IMR-90 (cell line): ENCODE results near the gene ABCC5. TPM values are rescaled to one million over a fixed set of nuclear protein-coding genes. Genes with fewer than 3 reads are reported as not detected.

ENCODE experiments used
- CEBPB ChIP-seq: IDR thresholded peaks from 2 replicates; pipeline ENCODE4 v1.6.1; 2012; ENCODE audit warnings: low read depth, low read length, improper control_type of control experiment
- CTCF ChIP-seq: conservative IDR thresholded peaks from 2 replicates; pipeline ENCODE4 v1.5.1; 2012; ENCODE audit warnings: mild to moderate bottlenecking, low read depth, low read length, improper control_type of control experiment
- MXI1 ChIP-seq: IDR thresholded peaks from 2 replicates; pipeline ENCODE4 v1.6.1; 2012; ENCODE audit warnings: low read depth, mild to moderate bottlenecking, low read length, moderate library complexity, borderline replicate concordance
- RFX5 ChIP-seq: IDR thresholded peaks from 2 replicates; pipeline ENCODE4 v1.8.0; 2012; ENCODE audit warnings: low read depth, mild to moderate bottlenecking, low read length, moderate library complexity
- SMC3 ChIP-seq: fragments of 150-350 bp; IDR thresholded peaks from 2 replicates; pipeline ENCODE4 v1.6.1; 2016; ENCODE audit warnings: low read depth, mild to moderate bottlenecking, antibody characterized with exemption, low read length, moderate library complexity
- polyA plus RNA-seq, 3 experiments: library from polyadenylated mRNA; depleted of rRNA; stranded (reverse); fragments of >200 nt; gene quantifications; 2 replicates each; pipeline ENCODE4 v1.2.3, GENCODE V29; 2012; ENCODE audit warnings: low replicate concordance in 1 of 3
- total RNA-seq: library from RNA; depleted of rRNA; stranded (reverse); fragments of >200 nt; gene quantifications from 2 replicates; pipeline ENCODE4 v1.2.3, GENCODE V29; 2012

ABCC5 gene
- total and polyA plus RNA-seq, 2 of the 4 experiments (the other 2 are of a cell fraction), result 8.4 to 17.7 TPM

GRCh38 chr3:184011230-184011876, 6.3 kb downstream of the ABCC5 start (continued):
- no peak for TF ChIP-seq CTCF
- no peak for TF ChIP-seq RFX5
- TF ChIP-seq MXI1, result no peak
- TF ChIP-seq SMC3, result no peak
- TF ChIP-seq CEBPB, result no peak
